ENCODE results near the gene ACD.

The ACD gene

DNA sequence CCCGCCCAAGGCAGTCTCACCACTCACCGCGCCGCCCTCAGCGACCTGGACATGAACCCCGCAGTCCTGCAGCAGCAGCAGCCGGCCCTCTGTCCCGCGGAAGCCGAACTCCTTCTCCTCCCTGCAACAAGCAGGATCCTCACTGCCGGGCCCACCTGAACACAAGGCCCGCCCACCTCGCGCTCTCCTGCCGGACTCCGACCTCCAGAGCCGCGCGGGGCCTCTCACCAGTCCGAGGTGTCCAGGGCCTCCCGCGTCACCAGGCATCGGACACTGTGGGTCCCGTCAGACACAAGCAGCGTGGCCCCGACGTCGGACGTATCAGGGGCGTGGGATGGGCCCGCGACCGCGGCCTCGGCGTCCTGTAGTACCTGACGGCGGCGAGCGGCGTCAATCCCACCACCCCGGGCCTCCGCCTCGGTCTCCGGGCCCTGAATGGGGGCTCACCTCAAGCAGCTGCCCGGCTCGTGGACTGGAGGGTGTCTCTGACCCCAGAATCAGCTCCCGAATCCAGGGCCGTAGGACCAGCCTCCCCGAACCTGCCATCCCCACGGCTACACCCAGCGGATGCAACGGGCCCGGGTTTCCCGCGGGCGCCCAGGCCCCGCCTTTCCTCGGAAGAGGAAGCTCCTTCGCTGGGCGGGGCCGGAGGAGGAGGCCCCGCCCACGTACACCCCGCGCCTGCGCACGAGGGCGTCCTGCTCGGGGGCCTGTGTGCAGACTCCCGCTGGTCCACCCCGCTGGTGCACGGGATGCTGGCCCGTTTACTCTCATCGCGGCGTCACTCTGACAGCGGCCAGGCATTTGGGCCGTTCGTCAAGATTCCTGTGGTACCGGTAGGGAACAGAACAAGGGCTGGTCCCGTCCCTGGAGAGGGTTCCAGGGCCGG is at the start of gene ACD (continued):
- TF ChIP-seq, protein P1, sequence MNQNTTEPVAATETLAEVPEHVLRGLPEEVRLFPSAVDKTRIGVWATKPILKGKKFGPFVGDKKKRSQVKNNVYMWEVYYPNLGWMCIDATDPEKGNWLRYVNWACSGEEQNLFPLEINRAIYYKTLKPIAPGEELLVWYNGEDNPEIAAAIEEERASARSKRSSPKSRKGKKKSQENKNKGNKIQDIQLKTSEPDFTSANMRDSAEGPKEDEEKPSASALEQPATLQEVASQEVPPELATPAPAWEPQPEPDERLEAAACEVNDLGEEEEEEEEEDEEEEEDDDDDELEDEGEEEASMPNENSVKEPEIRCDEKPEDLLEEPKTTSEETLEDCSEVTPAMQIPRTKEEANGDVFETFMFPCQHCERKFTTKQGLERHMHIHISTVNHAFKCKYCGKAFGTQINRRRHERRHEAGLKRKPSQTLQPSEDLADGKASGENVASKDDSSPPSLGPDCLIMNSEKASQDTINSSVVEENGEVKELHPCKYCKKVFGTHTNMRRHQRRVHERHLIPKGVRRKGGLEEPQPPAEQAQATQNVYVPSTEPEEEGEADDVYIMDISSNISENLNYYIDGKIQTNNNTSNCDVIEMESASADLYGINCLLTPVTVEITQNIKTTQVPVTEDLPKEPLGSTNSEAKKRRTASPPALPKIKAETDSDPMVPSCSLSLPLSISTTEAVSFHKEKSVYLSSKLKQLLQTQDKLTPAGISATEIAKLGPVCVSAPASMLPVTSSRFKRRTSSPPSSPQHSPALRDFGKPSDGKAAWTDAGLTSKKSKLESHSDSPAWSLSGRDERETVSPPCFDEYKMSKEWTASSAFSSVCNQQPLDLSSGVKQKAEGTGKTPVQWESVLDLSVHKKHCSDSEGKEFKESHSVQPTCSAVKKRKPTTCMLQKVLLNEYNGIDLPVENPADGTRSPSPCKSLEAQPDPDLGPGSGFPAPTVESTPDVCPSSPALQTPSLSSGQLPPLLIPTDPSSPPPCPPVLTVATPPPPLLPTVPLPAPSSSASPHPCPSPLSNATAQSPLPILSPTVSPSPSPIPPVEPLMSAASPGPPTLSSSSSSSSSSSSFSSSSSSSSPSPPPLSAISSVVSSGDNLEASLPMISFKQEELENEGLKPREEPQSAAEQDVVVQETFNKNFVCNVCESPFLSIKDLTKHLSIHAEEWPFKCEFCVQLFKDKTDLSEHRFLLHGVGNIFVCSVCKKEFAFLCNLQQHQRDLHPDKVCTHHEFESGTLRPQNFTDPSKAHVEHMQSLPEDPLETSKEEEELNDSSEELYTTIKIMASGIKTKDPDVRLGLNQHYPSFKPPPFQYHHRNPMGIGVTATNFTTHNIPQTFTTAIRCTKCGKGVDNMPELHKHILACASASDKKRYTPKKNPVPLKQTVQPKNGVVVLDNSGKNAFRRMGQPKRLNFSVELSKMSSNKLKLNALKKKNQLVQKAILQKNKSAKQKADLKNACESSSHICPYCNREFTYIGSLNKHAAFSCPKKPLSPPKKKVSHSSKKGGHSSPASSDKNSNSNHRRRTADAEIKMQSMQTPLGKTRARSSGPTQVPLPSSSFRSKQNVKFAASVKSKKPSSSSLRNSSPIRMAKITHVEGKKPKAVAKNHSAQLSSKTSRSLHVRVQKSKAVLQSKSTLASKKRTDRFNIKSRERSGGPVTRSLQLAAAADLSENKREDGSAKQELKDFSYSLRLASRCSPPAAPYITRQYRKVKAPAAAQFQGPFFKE (tag by site-specific recombination; IDR thresholded peaks at IDR 0.05; ENCODE audit: borderline replicate concordance): 0 out of 2 replicates have a peak, but pooled peaks have one; percentile 96
- TF ChIP-seq ZNF211 (tag by site-specific recombination; IDR thresholded peaks at IDR 0.05; ENCODE audit: low read depth): no peak
- no peak for TF ChIP-seq ZNF324 (tag by site-specific recombination; IDR thresholded peaks at IDR 0.05)
- no peak for TF ChIP-seq ZNF23 (tag by site-specific recombination; IDR thresholded peaks at IDR 0.05; ENCODE audit: borderline replicate concordance)
- no peak for TF ChIP-seq ZNF529 (tag by site-specific recombination; IDR thresholded peaks at IDR 0.05; ENCODE audit: insufficient replicate concordance)
- TF ChIP-seq, protein P2, sequence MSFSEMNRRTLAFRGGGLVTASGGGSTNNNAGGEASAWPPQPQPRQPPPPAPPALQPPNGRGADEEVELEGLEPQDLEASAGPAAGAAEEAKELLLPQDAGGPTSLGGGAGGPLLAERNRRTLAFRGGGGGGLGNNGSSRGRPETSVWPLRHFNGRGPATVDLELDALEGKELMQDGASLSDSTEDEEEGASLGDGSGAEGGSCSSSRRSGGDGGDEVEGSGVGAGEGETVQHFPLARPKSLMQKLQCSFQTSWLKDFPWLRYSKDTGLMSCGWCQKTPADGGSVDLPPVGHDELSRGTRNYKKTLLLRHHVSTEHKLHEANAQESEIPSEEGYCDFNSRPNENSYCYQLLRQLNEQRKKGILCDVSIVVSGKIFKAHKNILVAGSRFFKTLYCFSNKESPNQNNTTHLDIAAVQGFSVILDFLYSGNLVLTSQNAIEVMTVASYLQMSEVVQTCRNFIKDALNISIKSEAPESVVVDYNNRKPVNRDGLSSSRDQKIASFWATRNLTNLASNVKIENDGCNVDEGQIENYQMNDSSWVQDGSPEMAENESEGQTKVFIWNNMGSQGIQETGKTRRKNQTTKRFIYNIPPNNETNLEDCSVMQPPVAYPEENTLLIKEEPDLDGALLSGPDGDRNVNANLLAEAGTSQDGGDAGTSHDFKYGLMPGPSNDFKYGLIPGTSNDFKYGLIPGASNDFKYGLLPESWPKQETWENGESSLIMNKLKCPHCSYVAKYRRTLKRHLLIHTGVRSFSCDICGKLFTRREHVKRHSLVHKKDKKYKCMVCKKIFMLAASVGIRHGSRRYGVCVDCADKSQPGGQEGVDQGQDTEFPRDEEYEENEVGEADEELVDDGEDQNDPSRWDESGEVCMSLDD (tag by site-specific recombination; IDR thresholded peaks at IDR 0.05): no peak
- TF ChIP-seq ZNF133 (tag by site-specific recombination; IDR thresholded peaks at IDR 0.05): no peak
- TF ChIP-seq SALL2 (tag by site-specific recombination; IDR thresholded peaks at IDR 0.05; ENCODE audit: borderline replicate concordance): no peak
- TF ChIP-seq ZNF292 (tag by site-specific recombination; IDR thresholded peaks at IDR 0.05; ENCODE audit: borderline replicate concordance, low read depth): no peak
- no peak for TF ChIP-seq ZBTB21 (tag by site-specific recombination; IDR thresholded peaks at IDR 0.05)
- TF ChIP-seq ZNF658 (tag by site-specific recombination; IDR thresholded peaks at IDR 0.05): no peak
- TF ChIP-seq ZBTB48 (tag by site-specific recombination; IDR thresholded peaks at IDR 0.05): 0 out of 2 replicates have a peak, but pooled peaks have one; percentile 25
- TF ChIP-seq ZNF747 (tag by site-specific recombination; IDR thresholded peaks at IDR 0.05): no peak
- peak; percentile 96 for TF ChIP-seq ZBTB20 (tag by site-specific recombination; IDR thresholded peaks at IDR 0.05)
- TF ChIP-seq ZNF416 (tag by site-specific recombination; IDR thresholded peaks at IDR 0.05): no peak
- no peak for TF ChIP-seq ZNF629 (tag by site-specific recombination; IDR thresholded peaks at IDR 0.05)
- TF ChIP-seq, protein P3, sequence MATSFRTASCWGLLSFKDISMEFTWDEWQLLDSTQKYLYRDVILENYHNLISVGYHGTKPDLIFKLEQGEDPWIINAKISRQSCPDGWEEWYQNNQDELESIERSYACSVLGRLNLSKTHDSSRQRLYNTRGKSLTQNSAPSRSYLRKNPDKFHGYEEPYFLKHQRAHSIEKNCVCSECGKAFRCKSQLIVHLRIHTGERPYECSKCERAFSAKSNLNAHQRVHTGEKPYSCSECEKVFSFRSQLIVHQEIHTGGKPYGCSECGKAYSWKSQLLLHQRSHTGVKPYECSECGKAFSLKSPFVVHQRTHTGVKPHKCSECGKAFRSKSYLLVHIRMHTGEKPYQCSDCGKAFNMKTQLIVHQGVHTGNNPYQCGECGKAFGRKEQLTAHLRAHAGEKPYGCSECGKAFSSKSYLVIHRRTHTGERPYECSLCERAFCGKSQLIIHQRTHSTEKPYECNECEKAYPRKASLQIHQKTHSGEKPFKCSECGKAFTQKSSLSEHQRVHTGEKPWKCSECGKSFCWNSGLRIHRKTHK (tag by site-specific recombination; IDR thresholded peaks at IDR 0.05): no peak
- TF ChIP-seq, protein P4, sequence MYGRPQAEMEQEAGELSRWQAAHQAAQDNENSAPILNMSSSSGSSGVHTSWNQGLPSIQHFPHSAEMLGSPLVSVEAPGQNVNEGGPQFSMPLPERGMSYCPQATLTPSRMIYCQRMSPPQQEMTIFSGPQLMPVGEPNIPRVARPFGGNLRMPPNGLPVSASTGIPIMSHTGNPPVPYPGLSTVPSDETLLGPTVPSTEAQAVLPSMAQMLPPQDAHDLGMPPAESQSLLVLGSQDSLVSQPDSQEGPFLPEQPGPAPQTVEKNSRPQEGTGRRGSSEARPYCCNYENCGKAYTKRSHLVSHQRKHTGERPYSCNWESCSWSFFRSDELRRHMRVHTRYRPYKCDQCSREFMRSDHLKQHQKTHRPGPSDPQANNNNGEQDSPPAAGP (tag by site-specific recombination; IDR thresholded peaks at IDR 0.05): no peak
- TF ChIP-seq, protein P5, sequence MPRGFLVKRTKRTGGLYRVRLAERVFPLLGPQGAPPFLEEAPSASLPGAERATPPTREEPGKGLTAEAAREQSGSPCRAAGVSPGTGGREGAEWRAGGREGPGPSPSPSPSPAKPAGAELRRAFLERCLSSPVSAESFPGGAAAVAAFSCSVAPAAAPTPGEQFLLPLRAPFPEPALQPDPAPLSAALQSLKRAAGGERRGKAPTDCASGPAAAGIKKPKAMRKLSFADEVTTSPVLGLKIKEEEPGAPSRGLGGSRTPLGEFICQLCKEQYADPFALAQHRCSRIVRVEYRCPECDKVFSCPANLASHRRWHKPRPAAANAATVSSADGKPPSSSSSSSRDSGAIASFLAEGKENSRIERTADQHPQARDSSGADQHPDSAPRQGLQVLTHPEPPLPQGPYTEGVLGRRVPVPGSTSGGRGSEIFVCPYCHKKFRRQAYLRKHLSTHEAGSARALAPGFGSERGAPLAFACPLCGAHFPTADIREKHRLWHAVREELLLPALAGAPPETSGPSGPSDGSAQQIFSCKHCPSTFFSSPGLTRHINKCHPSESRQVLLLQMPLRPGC (tag by site-specific recombination; IDR thresholded peaks at IDR 0.05): no peak
- no peak for TF ChIP-seq ZNF791 (tag by site-specific recombination; IDR thresholded peaks at IDR 0.05)
- TF ChIP-seq, protein P6, sequence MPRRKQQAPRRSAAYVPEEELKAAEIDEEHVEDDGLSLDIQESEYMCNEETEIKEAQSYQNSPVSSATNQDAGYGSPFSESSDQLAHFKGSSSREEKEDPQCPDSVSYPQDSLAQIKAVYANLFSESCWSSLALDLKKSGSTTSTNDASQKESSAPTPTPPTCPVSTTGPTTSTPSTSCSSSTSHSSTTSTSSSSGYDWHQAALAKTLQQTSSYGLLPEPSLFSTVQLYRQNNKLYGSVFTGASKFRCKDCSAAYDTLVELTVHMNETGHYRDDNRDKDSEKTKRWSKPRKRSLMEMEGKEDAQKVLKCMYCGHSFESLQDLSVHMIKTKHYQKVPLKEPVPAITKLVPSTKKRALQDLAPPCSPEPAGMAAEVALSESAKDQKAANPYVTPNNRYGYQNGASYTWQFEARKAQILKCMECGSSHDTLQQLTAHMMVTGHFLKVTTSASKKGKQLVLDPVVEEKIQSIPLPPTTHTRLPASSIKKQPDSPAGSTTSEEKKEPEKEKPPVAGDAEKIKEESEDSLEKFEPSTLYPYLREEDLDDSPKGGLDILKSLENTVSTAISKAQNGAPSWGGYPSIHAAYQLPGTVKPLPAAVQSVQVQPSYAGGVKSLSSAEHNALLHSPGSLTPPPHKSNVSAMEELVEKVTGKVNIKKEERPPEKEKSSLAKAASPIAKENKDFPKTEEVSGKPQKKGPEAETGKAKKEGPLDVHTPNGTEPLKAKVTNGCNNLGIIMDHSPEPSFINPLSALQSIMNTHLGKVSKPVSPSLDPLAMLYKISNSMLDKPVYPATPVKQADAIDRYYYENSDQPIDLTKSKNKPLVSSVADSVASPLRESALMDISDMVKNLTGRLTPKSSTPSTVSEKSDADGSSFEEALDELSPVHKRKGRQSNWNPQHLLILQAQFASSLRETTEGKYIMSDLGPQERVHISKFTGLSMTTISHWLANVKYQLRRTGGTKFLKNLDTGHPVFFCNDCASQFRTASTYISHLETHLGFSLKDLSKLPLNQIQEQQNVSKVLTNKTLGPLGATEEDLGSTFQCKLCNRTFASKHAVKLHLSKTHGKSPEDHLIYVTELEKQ (tag by site-specific recombination; IDR thresholded peaks at IDR 0.05; ENCODE audit: borderline replicate concordance): no peak
- TF ChIP-seq ZNF530 (tag by site-specific recombination; IDR thresholded peaks at IDR 0.05; ENCODE audit: low read depth): no peak

All from HEK293 (cell line).